Mesodermal cell (in vitro differentiated cells): Measurements from ENCODE around the gene CLEC4M.

Experiments
- H3K27ac ChIP-seq: 2 replicates; pipeline ENCODE4 v1.7.0; 2013; ENCODE audit warnings: mild to moderate bottlenecking, low read depth, low read length, moderate library complexity; ENCODE audit not compliant: severe bottlenecking
- H3K36me3 ChIP-seq: 2 replicates; pipeline ENCODE4 v1.7.1; 2013; ENCODE audit warnings: mild to moderate bottlenecking, low read length, moderate library complexity; ENCODE audit not compliant: control insufficient read depth, insufficient read depth
- H3K4me1 ChIP-seq: one replicate; pipeline ENCODE4 v1.7.1; 2013; ENCODE audit warnings: mild to moderate bottlenecking, low read length; ENCODE audit not compliant: insufficient read depth, control insufficient read depth, poor library complexity, severe bottlenecking
- H3K4me3 ChIP-seq: 2 replicates; pipeline ENCODE4 v1.7.0; 2013; ENCODE audit warnings: low read length, control low read depth, mild to moderate bottlenecking; ENCODE audit not compliant: insufficient read depth, poor library complexity, severe bottlenecking; ENCODE audit errors: extremely low read depth
- H3K9me3 ChIP-seq: 2 replicates; pipeline ENCODE4 v1.7.1; 2013; ENCODE audit warnings: mild to moderate bottlenecking, low read length, moderate library complexity; ENCODE audit not compliant: control insufficient read depth
- WGBS, 2 experiments: methylation state at CpG; one replicate each; pipeline ENCODE4 v1.1.5; 2013; ENCODE audit warnings: missing lambda C conversion rate in 2 of 2; ENCODE audit not compliant: insufficient coverage in 2 of 2; 5-methylcytosine and 5-hydroxymethylcytosine counted together

CLEC4M gene

DNA sequence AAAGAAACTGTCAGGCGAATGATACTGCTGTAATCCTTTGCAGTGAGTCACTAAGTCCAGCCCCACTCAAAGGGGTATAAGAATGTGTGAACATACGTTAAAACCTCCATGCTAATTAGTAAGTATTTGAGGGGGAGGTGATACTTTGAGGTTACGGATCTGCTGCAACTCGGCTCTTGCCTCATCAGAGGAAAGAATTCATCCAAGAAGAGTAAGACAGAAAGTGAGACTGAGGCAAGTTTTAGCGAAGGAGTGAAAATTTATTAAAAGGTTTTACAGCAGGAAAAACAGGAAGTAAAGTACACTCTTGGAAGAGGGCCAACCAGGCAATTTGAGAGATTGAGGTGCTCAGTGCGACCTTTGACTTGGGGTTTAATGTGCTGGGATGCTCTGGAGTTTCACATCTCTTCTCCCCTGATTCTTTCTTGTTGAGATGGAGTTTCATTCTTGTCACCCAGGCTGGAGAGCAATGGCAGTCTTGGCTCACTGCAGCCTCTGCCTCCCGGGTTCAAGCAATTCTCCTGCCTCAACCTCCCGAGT is 9.8 kb downstream of the CLEC4M start:
- H3K4me1 ChIP-seq: no peaks in the 10 kb centered on the region
- WGBS, 2 experiments: 64 to 68% methylated on average over 4 to 5 of the region's 8 CpGs
- no peaks in the 10 kb centered on the region for H3K9me3 ChIP-seq
- H3K36me3 ChIP-seq: no peaks in the 10 kb centered on the region
- H3K27ac ChIP-seq: no peak overlapping the region
- H3K4me3 ChIP-seq: no peak overlapping the region

- Histone ChIP-seq H3K9me3 (no peaks in the 10 kb centered on the region), H3K4me1 (no peaks in the 10 kb centered on the region), H3K27ac (no peak overlapping the region), H3K36me3 (no peaks in the 10 kb centered on the region), H3K4me3 (no peak overlapping the region)
- WGBS, 2 experiments: 91 to 98% methylated on average over 6 of the region's 9 CpGs
Measured at GRCh38 chr19:7773841-7774240, 10.8 kb downstream of the CLEC4M start.

DNA sequence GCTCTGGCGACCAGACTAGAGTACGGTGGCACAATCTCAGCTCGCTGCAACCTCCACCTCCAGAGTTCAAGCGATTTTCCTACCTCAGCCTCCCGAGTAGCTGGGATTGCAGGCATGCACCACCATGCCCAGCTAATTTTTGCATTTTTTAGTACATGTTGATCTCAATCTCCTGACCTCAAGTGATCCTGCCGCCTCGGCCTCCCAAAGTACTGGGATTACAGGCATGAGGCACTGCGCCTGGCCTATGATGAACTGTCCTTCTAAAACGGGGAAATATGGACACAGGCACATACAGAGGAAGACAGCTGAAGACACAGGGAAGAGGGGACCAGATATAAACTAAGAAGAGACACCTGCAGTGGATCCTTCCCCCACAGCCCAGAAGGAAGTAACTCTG is 12.7 kb downstream of the CLEC4M start:
- H3K4me3 ChIP-seq: no peak overlapping the region
- 86 to 89% methylated on average over 7 to 9 of the region's 9 CpGs for WGBS, 2 experiments
- no peaks in the 10 kb centered on the region for H3K9me3 ChIP-seq
- H3K27ac ChIP-seq: no peak overlapping the region
- no peaks in the 10 kb centered on the region for H3K4me1 ChIP-seq
- no peaks in the 10 kb centered on the region for H3K36me3 ChIP-seq

DNA sequence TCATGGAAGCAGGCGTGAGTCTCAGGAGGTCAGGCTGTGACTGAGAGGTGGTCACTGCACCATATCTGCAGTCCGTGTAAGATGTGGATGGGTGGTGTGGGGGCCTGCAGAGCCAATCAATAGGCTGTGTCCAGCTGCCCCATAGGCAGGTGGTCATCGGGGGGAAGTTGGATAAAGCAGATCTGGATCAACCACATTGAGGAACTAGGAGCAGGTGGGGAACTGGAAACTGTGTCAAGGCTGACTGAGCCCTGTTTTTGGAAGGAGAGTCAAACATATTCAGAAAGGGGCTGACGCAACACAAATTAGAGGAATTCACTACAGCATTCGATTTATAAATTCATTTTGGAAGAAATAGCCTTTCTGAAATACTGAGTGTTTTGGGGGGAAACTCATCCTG is 15.0 kb downstream of the CLEC4M start:
- Histone ChIP-seq H3K27ac (no peak overlapping the region), H3K4me3 (no peak overlapping the region), H3K9me3 (no peaks in the 10 kb centered on the region), H3K36me3 (no peaks in the 10 kb centered on the region), H3K4me1 (no peaks in the 10 kb centered on the region)
- 45 to 84% methylated on average over 3 of the region's 5 CpGs for WGBS, 2 experiments

DNA sequence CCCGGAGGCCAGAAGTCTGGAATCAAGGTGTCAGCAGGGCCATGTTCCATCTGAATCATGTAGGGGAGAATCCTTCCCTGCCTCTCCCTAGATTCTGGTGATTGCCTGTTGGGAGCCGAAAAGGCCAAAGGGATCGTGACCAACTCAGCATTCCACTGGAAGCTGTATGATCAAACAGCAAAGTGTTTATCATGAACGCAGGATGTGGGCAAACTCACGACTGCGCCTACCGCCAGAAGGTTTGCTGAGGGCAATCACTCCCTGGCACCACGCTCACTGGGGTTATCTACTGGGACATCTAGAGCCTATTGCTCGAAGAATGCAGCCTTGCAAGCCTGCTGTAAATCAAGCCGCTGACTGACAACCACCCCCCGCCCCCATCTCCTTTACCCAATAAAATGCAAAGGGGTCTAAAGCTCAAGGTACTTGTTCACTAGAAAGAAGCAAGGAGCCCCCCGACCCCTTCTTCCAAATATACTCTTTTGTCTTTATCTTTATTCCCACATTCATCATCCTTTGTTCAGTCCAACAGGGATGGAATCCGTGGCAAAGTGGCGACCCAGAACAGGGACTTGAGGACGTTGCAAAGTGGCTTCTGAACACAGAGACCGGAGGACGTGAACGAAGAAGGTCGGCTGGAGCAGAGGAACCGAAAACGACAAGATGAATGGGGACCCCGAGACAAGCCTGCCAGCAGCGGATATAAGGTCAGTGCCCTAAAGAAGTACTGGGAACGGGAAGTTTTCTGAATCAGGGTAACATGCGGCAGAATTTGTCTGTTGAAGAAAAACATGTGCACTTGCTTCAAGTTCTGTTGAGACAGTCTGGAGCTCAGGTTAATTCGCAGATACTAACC is 16.8 kb downstream of the CLEC4M start:
- no peaks in the 10 kb centered on the region for H3K4me1 ChIP-seq
- WGBS, 2 experiments: 81 to 82% methylated on average over 23 to 25 of the region's 26 CpGs
- H3K4me3 ChIP-seq: no peak overlapping the region
- no peaks in the 10 kb centered on the region for H3K9me3 ChIP-seq
- no peak overlapping the region for H3K27ac ChIP-seq
- H3K36me3 ChIP-seq: no peaks in the 10 kb centered on the region

DNA sequence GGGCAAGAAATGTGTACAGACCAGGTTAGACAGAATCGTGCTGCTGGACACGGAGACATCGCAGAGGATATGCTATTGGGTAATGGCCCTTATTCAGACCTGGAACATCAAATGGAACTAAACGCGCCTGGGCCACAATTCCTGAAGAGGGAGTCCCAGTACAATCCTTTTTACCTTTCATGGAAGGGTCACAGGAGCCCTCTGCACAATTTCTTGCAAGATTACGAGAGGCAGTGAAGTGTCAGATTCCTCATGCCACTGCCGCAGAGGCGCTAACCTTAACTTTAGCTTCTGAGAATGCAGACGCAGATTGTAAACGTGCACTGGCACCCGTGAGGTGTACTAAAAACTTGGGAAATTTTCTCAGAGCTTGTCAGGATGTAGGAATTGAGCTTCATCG is 18.1 kb downstream of the CLEC4M start:
- 62 to 64% methylated on average over 11 to 12 of the region's 12 CpGs for WGBS, 2 experiments
- no peaks in the 10 kb centered on the region for H3K4me1 ChIP-seq

GRCh38 chr19:7783991-7784423 is 21.0 kb downstream of the CLEC4M start:
- Histone ChIP-seq H3K27ac (no peak overlapping the region), H3K4me3 (no peak overlapping the region), H3K4me1 (no peaks in the 10 kb centered on the region), H3K36me3 (no peaks in the 10 kb centered on the region), H3K9me3 (no peaks in the 10 kb centered on the region)
- 15 to 28% methylated on average over 7 to 8 of the region's 8 CpGs for WGBS, 2 experiments

More for the DNA sequence above, 18.1 kb downstream of the CLEC4M start:
- no peak overlapping the region for H3K27ac ChIP-seq
- H3K36me3 ChIP-seq: no peaks in the 10 kb centered on the region
- H3K4me3 ChIP-seq: no peak overlapping the region
- H3K9me3 ChIP-seq: no peaks in the 10 kb centered on the region

DNA sequence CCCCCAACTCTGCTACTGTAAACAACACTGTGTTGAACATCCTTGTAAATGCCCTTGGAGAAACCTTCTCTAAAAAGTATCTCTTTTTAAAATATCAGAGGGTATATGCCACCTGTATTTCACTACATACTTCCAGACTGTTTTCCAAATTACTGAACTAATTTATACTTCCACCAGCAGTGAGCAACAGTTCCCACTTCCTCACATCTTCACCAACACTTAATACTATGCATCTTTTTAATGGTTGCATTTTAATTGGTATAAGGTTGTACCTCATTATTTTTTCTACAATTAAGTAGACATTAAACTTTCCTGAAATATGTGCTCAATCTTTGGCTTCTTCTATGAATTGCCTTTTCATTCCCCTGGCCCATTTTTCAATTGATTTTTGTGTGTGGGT is 21.8 kb downstream of the CLEC4M start:
- no peaks in the 10 kb centered on the region for H3K36me3 ChIP-seq
- no peak overlapping the region for H3K4me3 ChIP-seq
- no peak overlapping the region for H3K27ac ChIP-seq
- H3K9me3 ChIP-seq: no peaks in the 10 kb centered on the region
- no peaks in the 10 kb centered on the region for H3K4me1 ChIP-seq

DNA sequence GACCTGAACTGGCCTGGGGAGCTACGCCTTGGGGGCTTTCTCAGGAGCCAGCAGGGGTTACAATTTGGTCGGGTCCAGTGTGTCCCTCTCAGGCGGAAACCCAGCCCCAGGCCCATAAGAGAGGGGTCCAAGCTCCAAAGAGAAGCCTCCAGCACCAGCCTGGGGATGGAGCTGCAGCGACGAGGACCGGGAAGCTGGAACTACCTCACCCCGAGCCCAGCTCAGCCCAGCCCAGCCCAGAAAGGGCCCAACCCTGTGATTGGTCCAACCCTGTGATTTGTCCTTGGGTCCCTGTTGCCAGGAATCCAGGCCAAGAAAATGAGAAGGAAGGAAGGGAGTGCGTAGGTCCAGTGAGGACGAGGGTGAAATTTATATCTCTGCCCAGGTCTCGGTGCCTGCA is 24.1 kb downstream of the CLEC4M start:
- WGBS, 2 experiments: 25 to 47% methylated on average over 6 to 9 of the region's 10 CpGs
- no peaks in the 10 kb centered on the region for H3K4me1 ChIP-seq
- no peaks in the 10 kb centered on the region for H3K9me3 ChIP-seq
- no peak overlapping the region for H3K4me3 ChIP-seq
- H3K27ac ChIP-seq: no peak overlapping the region
- no peaks in the 10 kb centered on the region for H3K36me3 ChIP-seq

DNA sequence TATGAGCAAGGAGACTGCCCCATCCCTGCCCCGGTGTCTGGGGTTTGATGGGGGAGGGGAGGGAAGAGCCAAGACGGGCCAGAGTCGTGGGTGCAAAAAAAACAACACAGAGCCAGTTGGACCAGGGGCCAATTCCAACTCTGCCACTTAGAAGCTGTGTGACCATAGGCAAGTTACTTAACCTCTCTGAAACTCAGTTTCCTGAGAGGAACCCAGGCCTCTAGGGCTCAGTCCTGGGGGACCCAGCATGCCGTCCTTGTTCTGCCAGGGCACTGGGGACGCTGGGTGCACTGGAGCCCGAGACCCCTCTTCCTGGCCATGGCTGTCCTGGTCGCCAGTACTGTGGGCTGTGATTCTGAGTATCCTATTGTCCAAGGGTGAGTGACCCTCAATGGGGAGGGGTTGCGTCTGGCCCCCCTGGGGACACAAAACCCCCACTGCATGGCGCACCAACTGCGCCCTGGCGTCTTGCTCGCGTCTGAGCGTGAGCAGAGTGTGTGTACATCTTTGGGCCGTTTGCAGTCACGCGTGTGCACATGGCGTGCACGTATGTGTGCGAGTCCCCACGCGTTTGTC is 24.6 kb downstream of the CLEC4M start:
- H3K4me3 ChIP-seq: no peak overlapping the region
- H3K9me3 ChIP-seq: no peaks in the 10 kb centered on the region
- H3K36me3 ChIP-seq: no peaks in the 10 kb centered on the region
- no peak overlapping the region for H3K27ac ChIP-seq
- no peaks in the 10 kb centered on the region for H3K4me1 ChIP-seq
- 53% methylated on average over 20 to 21 of the region's 22 CpGs for WGBS, 2 experiments
